ENCODE results near the gene ZNF329.
"Not testable (repeated sequence)": the region's sequence is repeated elsewhere in the genome, so short reads cannot be mapped to it uniquely, and the experiment has no call there.

ZNF329 gene

DNA sequence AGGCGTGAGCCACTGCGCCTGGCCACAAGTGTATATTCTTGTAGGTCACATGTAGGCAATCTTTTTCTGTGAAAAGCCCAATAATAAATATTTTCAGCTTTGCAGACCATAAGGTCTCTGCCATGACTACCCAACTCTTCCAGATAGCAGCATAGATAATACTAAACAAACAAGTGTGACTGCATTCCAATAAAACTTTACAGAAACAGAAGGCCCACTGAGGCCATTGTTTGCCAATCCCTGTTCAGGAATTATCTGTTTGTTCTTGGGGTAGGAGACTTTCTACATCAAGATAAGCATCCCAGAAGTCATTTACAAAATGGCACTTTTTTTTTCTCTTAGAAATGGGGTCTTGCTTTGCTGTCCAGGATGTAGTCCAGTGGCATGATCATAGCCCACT, 2.8 kb upstream of the ZNF329 start:
- no peak for TF ChIP-seq POLR2A (IDR thresholded peaks at IDR 0.05; ENCODE audit: low read depth, low read length)
- FAIRE-seq (no peak), DNase-seq (ENCODE audit: insufficient read length, low spot score) (no peak)

GRCh38 chr19:58147475-58147874, 3.1 kb downstream of the ZNF329 start:
- DNase-seq (ENCODE audit: insufficient read length, low spot score); FAIRE-seq: not testable (repeated sequence)

DNA sequence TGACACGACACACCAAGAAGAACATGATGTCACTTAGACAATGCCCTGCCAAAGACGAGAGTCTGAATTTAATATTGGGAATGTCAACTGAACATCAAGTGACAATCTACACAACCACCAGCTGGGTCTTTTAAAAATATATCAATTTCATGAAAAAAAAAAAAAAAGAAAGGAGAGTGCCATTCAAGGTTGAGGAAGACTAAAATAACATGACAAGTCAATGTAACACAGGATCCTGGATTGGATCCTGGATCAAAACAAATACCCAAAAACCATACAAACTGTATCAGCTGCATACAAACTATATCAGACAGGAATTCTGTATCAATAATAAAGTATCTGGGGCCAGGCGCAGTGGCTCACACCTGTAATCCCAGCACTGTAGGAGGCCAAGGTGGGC, 4.7 kb downstream of the ZNF329 start:
- FAIRE-seq: no peak
- no peak for TF ChIP-seq POLR2A (IDR thresholded peaks at IDR 0.05; ENCODE audit: low read depth, low read length)

DNA sequence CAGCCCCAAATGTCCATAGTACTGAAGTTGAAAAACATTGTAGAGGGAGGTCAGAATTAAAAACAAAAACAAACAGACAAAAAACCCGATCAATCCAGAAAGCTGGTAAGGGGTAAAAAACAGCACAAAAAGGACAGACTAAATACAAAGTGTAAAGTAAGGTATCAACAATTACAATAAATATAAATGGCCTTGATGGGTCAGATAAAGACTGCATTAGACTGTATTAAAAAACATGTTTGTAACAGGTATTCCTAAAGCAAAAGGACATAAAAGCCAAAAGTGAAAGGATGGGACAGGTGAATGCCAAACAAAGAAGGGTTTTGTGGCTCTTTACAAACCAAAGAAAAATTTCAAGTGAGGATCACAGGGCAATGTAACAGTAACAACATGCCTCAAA, 16.3 kb downstream of the ZNF329 start:
- TF ChIP-seq POLR2A (IDR thresholded peaks at IDR 0.05; ENCODE audit: low read depth, low read length): no peak
- DNase-seq (ENCODE audit: insufficient read length, low spot score) (no peak), FAIRE-seq (no peak)

More for the DNA sequence above, 4.7 kb downstream of the ZNF329 start:
- DNase-seq (ENCODE audit: insufficient read length, low spot score): no peak

- FAIRE-seq: no peak
- TF ChIP-seq POLR2A (IDR thresholded peaks at IDR 0.05; ENCODE audit: low read depth, low read length): no peak
- DNase-seq (ENCODE audit: insufficient read length, low spot score): no peak
Observed at GRCh38 chr19:58129284-58129683, 21.3 kb downstream of the ZNF329 start.

- DNase-seq (ENCODE audit: insufficient read length, low spot score) (no peak), FAIRE-seq (no peak)
- no peak for TF ChIP-seq POLR2A (IDR thresholded peaks at IDR 0.05; ENCODE audit: low read depth, low read length)
Observed at GRCh38 chr19:58128041-58128685, 22.4 kb downstream of the ZNF329 start.

DNA sequence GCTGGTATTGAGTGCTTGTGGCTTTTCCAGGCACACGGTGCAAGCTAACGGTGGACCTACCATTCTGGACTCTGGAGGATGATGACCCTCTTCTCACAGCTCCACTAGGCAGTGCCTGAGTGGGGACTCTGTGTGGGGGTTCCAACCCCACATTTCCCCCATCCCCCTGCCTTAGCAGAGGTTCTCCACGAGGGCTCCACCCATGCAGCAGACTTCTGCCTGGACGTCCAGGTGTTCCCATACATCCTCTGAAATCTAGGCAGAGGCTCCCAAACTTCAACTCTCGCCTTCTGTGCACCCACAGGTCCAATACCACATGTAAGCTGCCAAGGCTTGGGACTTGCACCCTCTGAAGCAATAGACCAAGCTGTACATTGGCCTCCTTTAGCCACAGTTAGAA, 27.2 kb downstream of the ZNF329 start:
- DNase-seq (ENCODE audit: insufficient read length, low spot score): no peak
- no peak for FAIRE-seq
- no peak for TF ChIP-seq POLR2A (IDR thresholded peaks at IDR 0.05; ENCODE audit: low read depth, low read length)

DNA sequence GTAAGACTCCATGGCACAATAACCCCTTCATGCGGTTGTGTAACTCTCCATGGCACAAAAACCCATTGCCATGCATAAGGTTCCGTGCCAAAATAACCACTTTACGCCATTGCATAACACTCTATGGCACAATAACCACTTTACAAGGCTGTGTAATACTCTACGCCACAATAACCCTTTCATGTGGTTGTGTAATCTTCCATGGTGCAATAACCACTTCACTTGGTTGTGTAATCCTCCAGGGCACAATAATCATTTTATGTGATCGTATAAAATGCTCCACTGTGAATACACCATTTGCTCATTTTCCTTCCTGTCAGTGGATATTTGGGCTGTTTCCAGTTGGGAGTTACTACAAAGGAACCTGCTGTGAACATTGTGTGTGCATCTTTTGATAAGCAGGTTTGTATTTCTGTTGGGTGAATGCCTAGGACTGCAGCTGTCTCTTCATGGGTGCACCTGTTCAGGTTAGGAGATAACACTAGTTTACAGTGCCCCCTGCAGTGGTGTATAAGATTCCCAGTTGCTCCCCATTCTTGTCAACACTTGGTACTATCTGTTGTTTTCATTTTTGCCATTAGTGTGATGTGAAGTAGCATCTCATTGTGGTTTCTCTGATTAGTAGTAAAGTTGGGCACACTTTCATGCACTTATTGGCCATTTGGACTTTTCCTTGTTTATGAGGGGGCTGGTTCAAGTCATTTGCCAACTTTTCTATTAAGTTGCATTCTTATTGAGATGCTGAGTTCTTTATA, 31.4 kb downstream of the ZNF329 start:
- no peak for FAIRE-seq
- TF ChIP-seq POLR2A (IDR thresholded peaks at IDR 0.05; ENCODE audit: low read depth, low read length): no peak
- no peak for DNase-seq (ENCODE audit: insufficient read length, low spot score)

DNA sequence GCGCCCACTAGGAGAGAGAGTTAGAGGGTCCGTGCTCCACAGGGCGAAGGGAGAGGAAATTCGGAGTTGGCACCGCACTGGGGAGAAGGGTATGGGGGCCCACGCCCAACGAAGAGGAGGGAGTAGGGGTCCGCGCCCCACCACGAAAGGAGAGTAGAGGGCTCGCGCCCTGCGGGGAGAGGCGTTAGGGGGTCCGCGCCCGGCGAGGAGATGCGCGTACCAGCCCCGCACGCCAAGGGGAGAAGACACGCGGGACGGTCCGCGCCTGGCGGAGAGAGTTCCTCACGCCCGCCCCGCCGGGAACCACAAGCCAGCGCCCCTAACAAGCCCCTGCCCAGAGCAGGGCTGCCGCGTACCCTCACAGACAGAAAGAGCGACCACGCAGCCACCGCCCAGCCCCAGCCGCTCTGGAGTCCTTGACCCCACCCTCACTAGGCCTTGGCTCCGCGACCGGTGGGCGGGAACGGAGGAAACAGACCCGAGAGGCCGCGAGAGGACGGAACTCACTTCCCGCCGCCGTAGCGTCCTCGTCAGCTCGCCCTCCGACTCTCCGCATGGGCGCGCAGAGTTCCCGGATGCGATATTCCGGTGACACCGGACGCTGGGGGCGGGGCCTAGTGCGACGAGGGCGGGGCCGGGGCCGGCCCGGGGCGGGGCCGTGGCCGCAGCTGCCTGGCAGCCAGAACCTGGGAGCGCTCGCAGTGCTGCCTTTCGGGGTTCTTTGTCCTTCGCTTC, 32.6 kb downstream of the ZNF329 start:
- TF ChIP-seq POLR2A (IDR thresholded peaks at IDR 0.05; ENCODE audit: low read depth, low read length): no peak
- no peak for DNase-seq (ENCODE audit: insufficient read length, low spot score)
- FAIRE-seq: no peak

DNA sequence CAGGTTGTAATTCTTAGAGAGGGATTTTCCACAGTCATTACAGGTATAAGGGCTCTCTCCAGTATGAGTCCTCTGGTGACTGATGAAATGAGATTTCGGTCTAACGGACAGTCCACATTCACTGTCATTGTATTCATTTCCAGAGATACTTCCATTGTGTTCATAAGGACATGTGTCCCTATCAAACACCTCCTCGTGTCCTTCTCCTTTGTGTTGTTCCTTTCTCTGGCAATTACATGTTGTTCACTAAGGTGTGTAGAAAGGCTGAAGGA, 42.1 kb downstream of the ZNF329 start:
- FAIRE-seq: no peak
- no peak for TF ChIP-seq POLR2A (IDR thresholded peaks at IDR 0.05; ENCODE audit: low read depth, low read length)
- DNase-seq (ENCODE audit: insufficient read length, low spot score): no peak

GRCh38 chr19:58107778-58108545, 42.6 kb downstream of the ZNF329 start:
- DNase-seq (ENCODE audit: insufficient read length, low spot score) (no peak), FAIRE-seq (no peak)
- TF ChIP-seq POLR2A (IDR thresholded peaks at IDR 0.05; ENCODE audit: low read depth, low read length): no peak

GRCh38 chr19:58098682-58098998, 51.9 kb downstream of the ZNF329 start:
- no peak for DNase-seq (ENCODE audit: insufficient read length, low spot score)
- no peak for TF ChIP-seq POLR2A (IDR thresholded peaks at IDR 0.05; ENCODE audit: low read depth, low read length)
- no peak for FAIRE-seq

DNA sequence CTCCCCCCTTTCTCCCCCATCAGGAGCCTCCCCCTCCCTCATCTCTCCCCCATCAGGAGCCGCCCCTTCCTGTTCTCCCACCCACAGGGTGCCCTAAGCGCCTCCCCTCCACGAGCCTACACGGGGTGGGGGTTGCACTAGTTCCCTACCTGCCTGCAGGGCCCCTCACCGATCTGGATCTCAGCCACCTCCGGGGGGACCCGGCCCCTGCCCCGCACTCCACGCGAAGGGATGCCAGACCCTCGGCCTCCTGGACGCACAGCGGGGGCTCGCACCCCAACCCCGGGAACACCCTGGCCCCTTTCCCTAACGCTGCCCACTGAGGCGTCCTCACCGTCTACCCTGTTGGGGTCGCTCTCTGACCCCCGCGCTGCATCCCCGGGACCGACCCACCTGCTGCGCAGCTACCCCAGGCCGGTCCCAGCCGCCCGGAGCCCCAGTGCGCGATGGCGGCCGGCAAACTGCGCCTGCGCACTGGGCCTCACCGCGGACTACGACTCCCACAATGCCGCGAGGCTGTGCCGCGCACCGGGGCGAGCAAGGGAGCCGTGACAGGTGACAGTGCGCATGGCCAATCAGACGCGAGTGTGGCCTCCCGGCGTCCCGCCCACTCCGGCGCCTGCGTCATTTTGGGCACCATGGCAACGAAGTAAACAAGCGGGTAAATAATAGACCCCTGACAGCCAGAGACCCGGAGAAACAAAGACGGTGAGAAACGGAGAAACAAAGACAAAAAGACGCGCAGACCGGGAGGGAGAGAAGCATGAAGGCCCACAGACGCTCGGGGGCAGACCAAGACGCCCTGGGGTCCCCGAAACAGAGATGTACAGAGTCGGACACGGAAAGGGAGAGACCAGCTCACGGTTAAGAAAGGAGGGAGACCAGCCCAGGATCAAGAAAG, 52.6 kb downstream of the ZNF329 start, which contains the start of gene ZSCAN18:
ZSCAN18 (minus strand) TSS at position 451 of the 901 bp plus-strand sequence. CDS start 7,964 bp downstream, outside the sequence.
- FAIRE-seq (peak; percentile 57), DNase-seq (ENCODE audit: insufficient read length, low spot score) (peak; percentile 99)
- 0 out of 2 replicates have a peak, but pooled peaks have one; percentile 36 for TF ChIP-seq POLR2A (IDR thresholded peaks at IDR 0.05; ENCODE audit: low read depth, low read length)
